ENCODE results near the gene TDP1.

TDP1 gene

DNA sequence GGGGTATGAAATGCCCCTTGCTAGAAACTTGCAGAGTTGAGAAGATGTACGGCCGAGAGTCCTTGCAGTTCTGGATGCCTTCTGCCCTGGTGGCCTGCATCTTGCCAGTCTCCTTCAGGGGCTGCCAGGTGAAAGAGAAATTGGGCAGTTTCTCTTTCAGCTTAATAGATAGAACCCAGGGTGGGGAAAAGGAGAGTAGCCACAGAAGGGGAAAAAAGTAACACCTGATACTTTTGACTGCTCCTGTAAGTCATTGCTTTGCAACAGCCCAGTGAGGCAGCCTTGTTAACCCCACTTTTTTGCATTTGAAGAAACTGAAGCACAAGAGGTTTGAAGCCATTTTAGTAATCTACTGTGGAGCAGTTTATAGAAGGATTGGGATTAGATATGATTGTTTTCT, 27.6 kb downstream of the TDP1 start:
- TF ChIP-seq, protein P1, sequence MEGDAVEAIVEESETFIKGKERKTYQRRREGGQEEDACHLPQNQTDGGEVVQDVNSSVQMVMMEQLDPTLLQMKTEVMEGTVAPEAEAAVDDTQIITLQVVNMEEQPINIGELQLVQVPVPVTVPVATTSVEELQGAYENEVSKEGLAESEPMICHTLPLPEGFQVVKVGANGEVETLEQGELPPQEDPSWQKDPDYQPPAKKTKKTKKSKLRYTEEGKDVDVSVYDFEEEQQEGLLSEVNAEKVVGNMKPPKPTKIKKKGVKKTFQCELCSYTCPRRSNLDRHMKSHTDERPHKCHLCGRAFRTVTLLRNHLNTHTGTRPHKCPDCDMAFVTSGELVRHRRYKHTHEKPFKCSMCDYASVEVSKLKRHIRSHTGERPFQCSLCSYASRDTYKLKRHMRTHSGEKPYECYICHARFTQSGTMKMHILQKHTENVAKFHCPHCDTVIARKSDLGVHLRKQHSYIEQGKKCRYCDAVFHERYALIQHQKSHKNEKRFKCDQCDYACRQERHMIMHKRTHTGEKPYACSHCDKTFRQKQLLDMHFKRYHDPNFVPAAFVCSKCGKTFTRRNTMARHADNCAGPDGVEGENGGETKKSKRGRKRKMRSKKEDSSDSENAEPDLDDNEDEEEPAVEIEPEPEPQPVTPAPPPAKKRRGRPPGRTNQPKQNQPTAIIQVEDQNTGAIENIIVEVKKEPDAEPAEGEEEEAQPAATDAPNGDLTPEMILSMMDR (IDR thresholded peaks at IDR 0.05; ENCODE audit: low read depth, low read length, missing control alignments): no peak
- no peak overlapping the region for H3K4me3 ChIP-seq (replicated peaks; ENCODE audit: low read depth, low read length)
- DNase-seq (ENCODE audit: extremely low read depth, low read depth): no peak

DNA sequence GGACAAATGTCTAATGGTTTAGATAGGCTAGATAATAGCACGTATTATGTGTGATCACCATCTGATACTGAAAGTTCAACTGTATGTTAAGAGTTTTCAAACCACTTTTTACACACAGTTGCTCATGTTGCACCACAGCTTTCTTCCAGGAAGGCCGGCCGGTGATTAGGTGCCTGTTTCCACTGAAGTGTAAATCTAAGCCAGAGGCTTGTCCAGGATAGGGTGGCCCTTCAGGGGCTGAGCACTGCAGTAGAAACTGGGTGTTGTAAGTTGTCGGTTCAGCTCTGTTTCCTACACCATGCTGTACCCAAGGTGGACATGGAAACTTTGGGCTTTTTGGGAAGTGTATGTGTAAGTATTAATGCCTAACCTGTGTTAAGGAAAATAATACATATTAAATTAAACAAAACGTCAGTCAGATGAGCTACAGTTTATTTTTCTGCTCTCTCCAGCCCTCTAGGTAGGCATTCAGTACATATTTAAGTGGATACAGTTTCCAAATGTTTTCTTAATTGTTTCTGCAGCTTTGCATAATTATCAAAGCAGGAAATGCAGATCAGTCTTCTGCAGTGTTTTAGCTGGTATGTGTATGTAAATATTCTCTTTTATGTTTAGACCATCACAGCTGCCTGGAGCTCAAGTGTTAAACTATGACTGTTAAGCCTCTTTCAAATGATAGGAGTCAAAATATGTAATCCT, 30.9 kb downstream of the TDP1 start:
- no peak overlapping the region for H3K4me3 ChIP-seq (replicated peaks; ENCODE audit: low read depth, low read length)
- no peak for DNase-seq (ENCODE audit: extremely low read depth, low read depth)
- TF ChIP-seq, protein P1 (IDR thresholded peaks at IDR 0.05; ENCODE audit: low read depth, low read length, missing control alignments): no peak

DNA sequence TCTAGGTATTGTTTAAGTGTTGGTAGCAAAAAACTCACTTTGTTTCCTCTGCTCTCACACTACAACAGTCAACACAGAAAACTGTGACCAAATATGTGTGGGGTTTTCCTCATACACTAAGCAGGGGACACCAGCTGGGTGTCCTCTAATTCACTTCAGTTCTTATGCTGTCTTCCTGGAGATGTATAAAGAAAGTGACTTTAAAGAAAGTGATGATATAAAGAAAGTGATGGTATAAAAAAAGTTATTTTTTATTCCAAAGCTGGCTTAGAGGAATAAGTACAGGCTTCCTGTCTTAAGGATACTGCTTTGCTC, 31.4 kb downstream of the TDP1 start:
- TF ChIP-seq, protein P1 (IDR thresholded peaks at IDR 0.05; ENCODE audit: low read depth, low read length, missing control alignments): no peak

DNA sequence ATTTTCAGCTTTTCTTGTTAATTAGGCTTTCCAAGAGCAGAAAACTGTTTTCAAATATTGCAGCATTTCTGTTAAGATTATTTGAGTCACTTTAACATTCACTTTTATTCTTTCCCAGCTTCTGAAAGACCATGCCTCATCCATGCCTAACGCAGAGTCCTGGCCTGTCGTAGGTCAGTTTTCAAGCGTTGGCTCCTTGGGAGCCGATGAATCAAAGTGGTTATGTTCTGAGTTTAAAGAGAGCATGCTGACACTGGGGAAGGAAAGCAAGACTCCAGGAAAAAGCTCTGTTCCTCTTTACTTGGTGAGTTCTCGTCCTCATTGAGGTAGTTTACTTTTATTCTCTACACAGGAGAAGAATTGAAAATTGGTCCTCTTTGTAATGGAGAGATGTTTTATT, 33.1 kb downstream of the TDP1 start:
- TF ChIP-seq, protein P1 (IDR thresholded peaks at IDR 0.05; ENCODE audit: low read depth, low read length, missing control alignments): no peak
- no peak for DNase-seq (ENCODE audit: extremely low read depth, low read depth)
- no peak overlapping the region for H3K4me3 ChIP-seq (replicated peaks; ENCODE audit: low read depth, low read length)

More for the DNA sequence above, 31.4 kb downstream of the TDP1 start:
- H3K4me3 ChIP-seq (replicated peaks; ENCODE audit: low read depth, low read length): no peak overlapping the region
- DNase-seq (ENCODE audit: extremely low read depth, low read depth): no peak

DNA sequence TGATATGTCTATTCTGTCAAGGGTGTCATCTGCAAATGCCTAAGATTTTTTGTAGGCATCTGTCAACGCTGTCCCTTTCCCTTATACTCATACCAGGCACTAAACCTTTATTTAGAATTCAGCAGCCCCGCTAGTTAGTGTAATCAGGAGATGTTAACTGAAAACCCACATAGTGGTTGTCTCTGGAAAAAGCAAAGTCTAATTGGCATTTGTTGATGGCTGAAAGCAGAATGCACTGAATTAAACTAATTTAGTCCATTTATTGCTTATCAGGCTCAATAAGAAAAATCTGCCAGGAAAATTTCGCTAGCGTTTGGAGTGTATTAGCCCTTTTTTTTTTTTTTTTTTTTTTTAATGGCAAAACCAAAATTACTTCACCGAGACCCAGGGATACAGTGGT, 34.5 kb downstream of the TDP1 start:
- H3K4me3 ChIP-seq (replicated peaks; ENCODE audit: low read depth, low read length): no peak overlapping the region
- TF ChIP-seq, protein P1 (IDR thresholded peaks at IDR 0.05; ENCODE audit: low read depth, low read length, missing control alignments): no peak
- no peak for DNase-seq (ENCODE audit: extremely low read depth, low read depth)

DNA sequence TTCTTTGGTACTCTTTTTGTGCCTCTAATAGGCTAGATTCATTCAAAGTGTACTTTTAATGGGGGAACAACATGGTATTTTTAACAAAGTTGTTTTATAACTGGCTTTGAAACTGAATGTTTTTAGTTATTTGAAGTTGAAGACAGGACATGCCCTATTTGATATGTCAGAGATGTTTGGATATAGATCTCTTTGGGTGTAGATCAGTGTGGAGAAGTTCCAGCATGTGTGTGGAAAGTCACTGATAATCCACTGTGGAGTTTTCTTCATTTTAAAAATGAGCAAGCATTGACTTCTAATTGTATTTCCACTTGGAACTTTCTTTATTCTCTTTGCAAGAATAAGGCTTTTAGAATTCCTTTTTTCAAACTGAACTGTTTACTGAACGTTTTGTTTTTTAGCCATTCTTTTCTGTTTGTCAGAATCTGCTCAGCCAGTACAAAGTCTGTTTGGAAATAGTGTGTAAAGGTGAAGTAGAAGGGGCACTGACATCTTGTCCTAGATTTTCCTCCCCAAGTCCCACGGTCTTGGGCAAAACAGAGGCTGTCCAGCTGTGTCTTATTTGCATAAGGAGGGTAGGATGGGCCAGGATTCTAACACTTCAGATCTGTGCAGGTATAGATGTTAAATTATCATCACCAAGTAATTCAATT, 35.0 kb downstream of the TDP1 start:
- no peak for DNase-seq (ENCODE audit: extremely low read depth, low read depth)
- H3K4me3 ChIP-seq (replicated peaks; ENCODE audit: low read depth, low read length): no peak overlapping the region
- TF ChIP-seq, protein P1 (IDR thresholded peaks at IDR 0.05; ENCODE audit: low read depth, low read length, missing control alignments): no peak

Measured in HFF-Myc (cell line).